GM12875 (cell line): ENCODE data around the gene CEP97.
"Not testable (repeated sequence)": the region's sequence is repeated elsewhere in the genome, so short reads cannot be mapped to it uniquely, and the experiment has no call there.

Experiments
- H3K4me3 ChIP-seq: one replicate; pipeline ENCODE4 v1.5.1; 2011; ENCODE audit warnings: low read depth, low read length, control low read depth
- CTCF ChIP-seq: IDR thresholded peaks from 2 replicates; pipeline ENCODE4 v1.5.1; 2011; ENCODE audit warnings: low read depth, mild to moderate bottlenecking, control low read depth, inconsistent platforms, low read length, moderate library complexity, borderline replicate concordance; ENCODE audit not compliant: insufficient read depth

The CEP97 gene

GRCh38 chr3:101724329-101725193 lies at the start of gene CEP97:
Gene CEP97 (plus strand): TSS chr3:101724614. CDS start chr3:101724677, 63 bp downstream.
- H3K4me3 ChIP-seq = peak within 1 kb of the TSS; percentile 83
- no peak for TF ChIP-seq CTCF

- H3K4me3 ChIP-seq = peak overlapping the region; percentile 87
- TF ChIP-seq CTCF = no peak
These were observed 48.7 kb upstream of the CEP97 start for GRCh38 chr3:101675709-101676215.

GRCh38 chr3:101676216-101676764 lies 48.1 kb upstream of the CEP97 start:
- H3K4me3 ChIP-seq = peak overlapping the region; percentile 87
- TF ChIP-seq CTCF = no peak

- H3K4me3 ChIP-seq = peak within 1 kb of the TSS; percentile 87
- TF ChIP-seq CTCF = 0 out of 2 replicates have a peak, but pooled peaks have one; percentile 9
These were observed 47.5 kb upstream of the CEP97 start, which contains the start of gene ZBTB11 for GRCh38 chr3:101676765-101677435. Gene ZBTB11 (minus strand): TSS chr3:101677132. CDS start chr3:101676914, 218 bp downstream.

- no peak for TF ChIP-seq CTCF
These were observed 46.8 kb upstream of the CEP97 start for GRCh38 chr3:101677436-101678286.

GRCh38 chr3:101678837-101679236 lies 45.6 kb upstream of the CEP97 start:
- not testable (repeated sequence) for H3K4me3 ChIP-seq

More at GRCh38 chr3:101677436-101678286, 46.8 kb upstream of the CEP97 start:
- peak overlapping the region; percentile 87 for H3K4me3 ChIP-seq

- H3K4me3 ChIP-seq = no peak overlapping the region
- no peak for TF ChIP-seq CTCF
These were observed 43.9 kb upstream of the CEP97 start for GRCh38 chr3:101680466-101680865.
